ENCODE data around the gene FCHO2. TPM values are rescaled to one million over a fixed set of nuclear protein-coding genes. Genes with fewer than 3 reads are reported as not detected.
A peak's percentile ranks its signal among the peaks of the same experiment; 100 is the strongest.

The FCHO2 gene
- total and polyA plus RNA-seq, 2 of the 8 experiments (the other 6 are each of a cell fraction or from before 2014, with no cell fraction given) = 4.3 to 15.7 TPM

GRCh38 chr5:72956324-72957140, 691 bp downstream of the FCHO2 start:
- no peak overlapping the region for H2BK15ac ChIP-seq (ENCODE audit: low read length)
- no peak overlapping the region for H2BK5ac ChIP-seq (ENCODE audit: low read depth, low read length)
- H4K8ac ChIP-seq (ENCODE audit: extremely low read depth, insufficient read depth, low read length) = peak overlapping the region; percentile 94; the same call in 1 of the 2 replicates
- H3K27ac ChIP-seq (ENCODE audit: low read depth, low read length) = peak overlapping the region; percentile 46; the same call in 1 of the 2 replicates
- H3K4me2 ChIP-seq (ENCODE audit: insufficient read depth in 1 of 2, low read depth in 2 of 2, low read length in 2 of 2) = peak overlapping the region; percentile 81 to 88
- DNase-seq (ENCODE audit: low read depth in 1 of 2, low spot score in 2 of 2) = peak in 1 of 2 experiments; percentile 67
- H3K4me1 ChIP-seq (replicated peaks in 1 of 4; ENCODE audit: control insufficient read depth in 3 of 4, insufficient read depth in 4 of 4, low read length in 3 of 4) = peaks cover 0 to 8% (median 2%) of the 10 kb centered on the region in 4 experiments; a peak in 3 of 7 replicates
- no peaks in the 10 kb centered on the region for H3K79me1 ChIP-seq (ENCODE audit: low read depth, low read length)
- no peak overlapping the region for H3K14ac ChIP-seq (ENCODE audit: insufficient read length)
- no peak overlapping the region for H2BK20ac ChIP-seq (ENCODE audit: low read length)
- peaks cover 5% of the 10 kb centered on the region for H3K23me2 ChIP-seq (ENCODE audit: low read depth, low read length)
- no peaks in the 10 kb centered on the region for H3K36me3 ChIP-seq (ENCODE audit: control insufficient read depth in 2 of 4, insufficient read depth in 4 of 4, low read length in 3 of 4)
- no peak overlapping the region for H2BK120ac ChIP-seq (replicated peaks; ENCODE audit: low read depth, low read length)
- no peak overlapping the region for H3K4ac ChIP-seq (replicated peaks; ENCODE audit: insufficient read length, low read depth, low read length)
- peaks cover 0 to 22% of the 10 kb centered on the region in 2 experiments; a peak in 2 of 4 replicates for H3K79me2 ChIP-seq (ENCODE audit: control insufficient read depth in 1 of 2, insufficient read depth in 2 of 2, low read length in 2 of 2)
- no peak overlapping the region for H2BK12ac ChIP-seq (ENCODE audit: low read depth, low read length)
- FAIRE-seq = no peak
- H3K4me3 ChIP-seq (ENCODE audit: extremely low read depth in 1 of 4, insufficient read depth in 2 of 4, low read depth in 3 of 4, low read length in 4 of 4) = peak overlapping the region; percentile 68 to 83 (median 78)
- H3K9ac ChIP-seq (replicated peaks in 1 of 4; ENCODE audit: extremely low read depth in 1 of 4, low read depth in 3 of 4, low read length in 3 of 4) = peak overlapping the region; percentile 46 to 87 (median 70); a peak in 6 of 7 replicates
- peak overlapping the region; percentile 21; the same call in 1 of the 2 replicates for H2AFZ ChIP-seq (ENCODE audit: low read length)
- no peak overlapping the region for H4K91ac ChIP-seq (replicated peaks; ENCODE audit: insufficient read length, low read length)
- ChIA-PET POLR2A (ENCODE audit: partially characterized antibody) (interaction anchor here (0.8 to 2.0 kb wide), 8 partner anchors 10 to 259 kb away, joined by 3 to 5 read pairs (median 3); no protein-coding TSS in a partner anchor), CTCF (ENCODE audit: partially characterized antibody) (interaction anchor here (0.6 to 1.4 kb wide), 12 partner anchors 8 to 347 kb away, joined by 3 to 5 read pairs (median 3); no protein-coding TSS in a partner anchor)
- H3K56ac ChIP-seq (replicated peaks; ENCODE audit: insufficient read length, low read depth, low read length) = no peak overlapping the region
- WGBS, 2 experiments (ENCODE audit: extremely low coverage in 1 of 2, insufficient coverage in 1 of 2, insufficient read length in 1 of 2, insufficient replicate concordance in 2 of 2, low coverage in 1 of 2, low lambda C conversion rate in 2 of 2, missing lambda C conversion rate in 1 of 2) = 3% methylated on average over 31 of the region's 51 CpGs; no CpG with 5 or more reads in 1 of the 2 experiments
- TF ChIP-seq EP300 (IDR thresholded peaks at IDR 0.05; ENCODE audit: borderline replicate concordance in 1 of 2, low read depth in 2 of 2, low read length in 2 of 2) (no peak), BACH1 (IDR thresholded peaks at IDR 0.05; ENCODE audit: low read length) (0 out of 2 replicates have a peak, but pooled peaks have one; percentile 6), SIRT6 (IDR thresholded peaks at IDR 0.05; ENCODE audit: low read length) (no peak), RBBP5 (IDR thresholded peaks at IDR 0.05; ENCODE audit: borderline replicate concordance, low read depth, low read length) (peak; percentile 75; the same call in 1 of the 2 replicates), CTBP2 (IDR thresholded peaks at IDR 0.05; ENCODE audit: borderline replicate concordance, insufficient read depth, insufficient read length, low read length) (peak; percentile 61), KDM4A (IDR thresholded peaks at IDR 0.05; ENCODE audit: low read depth, low read length, severe bottlenecking) (peak; percentile 92), PHF8 (conservative IDR thresholded peaks at IDR 0.05; ENCODE audit: low read depth, low read length) (peak; percentile 31; the same call in 1 of the 2 replicates)
- H3K23ac ChIP-seq (ENCODE audit: insufficient read length) = no peak overlapping the region
- no peak overlapping the region for H2AK5ac ChIP-seq (ENCODE audit: low read depth, low read length)
- no peak overlapping the region for H4K5ac ChIP-seq (ENCODE audit: insufficient read length, low read depth, low read length)
- peak overlapping the region; percentile 51 for H3K18ac ChIP-seq (ENCODE audit: extremely low read depth, low read length)
- H4K20me1 ChIP-seq (replicated peaks in 1 of 2; ENCODE audit: control insufficient read depth in 1 of 2, insufficient read depth in 2 of 2, low read length in 2 of 2) = no peaks in the 10 kb centered on the region
- no peaks in the 10 kb centered on the region; a peak in 1 of 7 replicates for H3K27me3 ChIP-seq (replicated peaks in 1 of 4; ENCODE audit: control insufficient read depth in 3 of 4, extremely low read depth in 1 of 4, insufficient read depth in 3 of 4, low read length in 3 of 4)
- H3K9me3 ChIP-seq (ENCODE audit: insufficient read depth in 2 of 2, low read depth in 1 of 2, low read length in 1 of 2) = no peaks in the 10 kb centered on the region
